GM04503 (cell line): ENCODE data around the gene CDC42BPA.
"Not testable (repeated sequence)": the region's sequence is repeated elsewhere in the genome, so short reads cannot be mapped to it uniquely, and the experiment has no call there.

ENCODE experiments used
- DNase-seq: peaks from one replicate; pipeline ENCODE4 v3.0.0-alpha.2; 2012; ENCODE audit warnings: low read depth

The CDC42BPA gene

GRCh38 chr1:227306689-227307088 lies 11.6 kb downstream of the CDC42BPA start:
- no peak for DNase-seq

GRCh38 chr1:227305894-227306626 lies 12.2 kb downstream of the CDC42BPA start:
- no peak for DNase-seq

GRCh38 chr1:227304665-227305064 lies 13.6 kb downstream of the CDC42BPA start:
- no peak for DNase-seq

- no peak for DNase-seq
Measured at GRCh38 chr1:227303662-227304061, 14.6 kb downstream of the CDC42BPA start.

- DNase-seq: no peak
Measured at GRCh38 chr1:227300682-227301081, 17.6 kb downstream of the CDC42BPA start.

GRCh38 chr1:227299688-227300087 lies 18.6 kb downstream of the CDC42BPA start:
- no peak for DNase-seq

GRCh38 chr1:227299241-227299627 lies 19.1 kb downstream of the CDC42BPA start:
- no peak for DNase-seq

GRCh38 chr1:227298512-227299240 lies 19.6 kb downstream of the CDC42BPA start:
- no peak for DNase-seq

- DNase-seq: no peak
Measured at GRCh38 chr1:227297073-227297793, 21.1 kb downstream of the CDC42BPA start.

- no peak for DNase-seq
Measured at GRCh38 chr1:227295609-227296008, 22.7 kb downstream of the CDC42BPA start.

GRCh38 chr1:227285745-227286144 lies 32.5 kb downstream of the CDC42BPA start:
- DNase-seq: no peak

GRCh38 chr1:227281371-227281770 lies 36.9 kb downstream of the CDC42BPA start:
- no peak for DNase-seq

- no peak for DNase-seq
Measured at GRCh38 chr1:227280836-227281235, 37.5 kb downstream of the CDC42BPA start.

- DNase-seq: not testable (repeated sequence)
Measured at GRCh38 chr1:227276156-227276693, 42.1 kb downstream of the CDC42BPA start.

GRCh38 chr1:227273557-227273956 lies 44.7 kb downstream of the CDC42BPA start:
- DNase-seq: no peak

GRCh38 chr1:227272428-227272827 lies 45.9 kb downstream of the CDC42BPA start:
- DNase-seq: no peak

- DNase-seq: no peak
Measured at GRCh38 chr1:227270554-227270953, 47.7 kb downstream of the CDC42BPA start.

- DNase-seq: no peak
Measured at GRCh38 chr1:227268943-227269342, 49.3 kb downstream of the CDC42BPA start.

GRCh38 chr1:227265891-227266290 lies 52.4 kb downstream of the CDC42BPA start:
- no peak for DNase-seq

GRCh38 chr1:227263869-227264268 lies 54.4 kb downstream of the CDC42BPA start:
- no peak for DNase-seq

- DNase-seq: no peak
Measured at GRCh38 chr1:227261501-227261900, 56.8 kb downstream of the CDC42BPA start.

GRCh38 chr1:227260433-227260832 lies 57.9 kb downstream of the CDC42BPA start:
- no peak for DNase-seq

GRCh38 chr1:227257964-227258363 lies 60.3 kb downstream of the CDC42BPA start:
- DNase-seq: no peak
